Upper lobe of right lung (tissue), 1 donor: ENCODE results near the gene CLDN8. TPM values are rescaled to one million over a fixed set of nuclear protein-coding genes. Genes with fewer than 3 reads are reported as not detected.

Experiments used
- ATAC-seq: fragments of 200-7000 bp; cut with Tn5 transposase; one replicate; pipeline ENCODE4 v1.9.1; 2020; ENCODE audit warnings: mild to moderate bottlenecking, moderate library complexity
- DNase-seq: peaks from one replicate; pipeline ENCODE4 v3.0.0-alpha.2; 2020
- H3K27ac ChIP-seq: fragments of 200-600 bp; one replicate; pipeline ENCODE4 v1.8.0; 2022
- H3K27me3 ChIP-seq: fragments of 200-600 bp; one replicate; pipeline ENCODE4 v1.8.0; 2022; ENCODE audit warnings: mild to moderate bottlenecking
- H3K36me3 ChIP-seq: fragments of 200-600 bp; one replicate; pipeline ENCODE4 v1.8.0; 2022
- H3K4me1 ChIP-seq: fragments of 200-600 bp; one replicate; pipeline ENCODE4 v1.8.0; 2022
- H3K4me3 ChIP-seq: fragments of 200-600 bp; one replicate; pipeline ENCODE4 v1.8.0; 2022; ENCODE audit warnings: mild to moderate bottlenecking
- H3K9me3 ChIP-seq: fragments of 200-600 bp; one replicate; pipeline ENCODE4 v1.8.0; 2022
- CTCF ChIP-seq: fragments of 200-600 bp; IDR thresholded peaks from one replicate; pipeline ENCODE4 v1.8.0; 2022; ENCODE audit warnings: antibody characterized with exemption
- intact Hi-C: fragments of 100-400 bp; cut with DNase I; formaldehyde crosslinking; loops from one replicate; pipeline ENCODE4 v1.11.0; 2022
- total RNA-seq: library from RNA; stranded (reverse); fragmentation: NEBNext Ultra II Directional; extraction: Animal tissue kit (Norgen Biotek cat#: 25700); gene quantifications from one replicate; pipeline ENCODE4 v1.2.1, GENCODE V29; 2021
- donor health status: DM: no; HTN: yes; CAD: no; lungs with severe emphysema.

The CLDN8 gene
- total RNA-seq, 1 donor from 2014 or later = not detected

- H3K27ac ChIP-seq = no peak overlapping the region
- ATAC-seq = no peak
Observed at GRCh38 chr21:30223596-30223995, 7.7 kb upstream of the CLDN8 start.

GRCh38 chr21:30222724-30223123 lies 6.8 kb upstream of the CLDN8 start:
- ATAC-seq (no peak), DNase-seq (no peak)
- no peaks in the 10 kb centered on the region for H3K9me3 ChIP-seq
- TF ChIP-seq CTCF = no peak
- intact Hi-C loops = no loop called here
- peaks cover 8% of the 10 kb centered on the region for H3K4me1 ChIP-seq
- no peaks in the 10 kb centered on the region for H3K27me3 ChIP-seq
- no peak overlapping the region for H3K27ac ChIP-seq
- no peaks in the 10 kb centered on the region for H3K36me3 ChIP-seq
- no peak overlapping the region for H3K4me3 ChIP-seq

More at GRCh38 chr21:30223596-30223995, 7.7 kb upstream of the CLDN8 start:
- H3K9me3 ChIP-seq = no peaks in the 10 kb centered on the region
- H3K27me3 ChIP-seq = no peaks in the 10 kb centered on the region
- peaks cover 8% of the 10 kb centered on the region for H3K4me1 ChIP-seq
- H3K4me3 ChIP-seq = no peak overlapping the region
- no peak for TF ChIP-seq CTCF
- no peak for DNase-seq
- no peaks in the 10 kb centered on the region for H3K36me3 ChIP-seq
- intact Hi-C loops = no loop called here

- H3K9me3 ChIP-seq = no peaks in the 10 kb centered on the region
- H3K4me1 ChIP-seq = no peaks in the 10 kb centered on the region
- no peaks in the 10 kb centered on the region for H3K36me3 ChIP-seq
- ATAC-seq (no peak), DNase-seq (no peak)
- TF ChIP-seq CTCF = no peak
- H3K27me3 ChIP-seq = no peaks in the 10 kb centered on the region
- H3K27ac ChIP-seq = no peak overlapping the region
- intact Hi-C loops = no loop called here
- H3K4me3 ChIP-seq = no peak overlapping the region
Observed at GRCh38 chr21:30211071-30211470, 4.8 kb downstream of the CLDN8 start.

DNA sequence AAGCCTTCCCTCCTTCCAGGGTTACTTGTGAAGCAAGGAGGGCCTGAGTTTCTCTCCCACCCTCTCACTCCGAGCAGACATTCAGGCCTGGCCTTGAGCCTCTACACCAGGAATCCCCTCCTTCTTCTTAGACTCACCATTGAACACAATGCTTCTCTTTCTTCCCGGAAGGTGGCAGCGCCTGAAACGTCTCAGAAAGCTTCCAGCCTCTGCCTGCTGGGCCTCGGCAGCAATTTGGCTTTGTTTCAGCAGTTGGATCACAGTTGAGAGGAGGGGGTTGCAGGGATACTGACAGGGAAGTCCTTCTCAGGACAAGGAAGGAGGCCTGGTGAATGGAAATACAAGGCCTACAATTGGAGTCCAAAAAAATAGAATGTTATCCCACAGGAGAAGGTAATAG lies 6.3 kb downstream of the CLDN8 start:
- no peaks in the 10 kb centered on the region for H3K36me3 ChIP-seq
- H3K4me1 ChIP-seq = no peaks in the 10 kb centered on the region
- no peak for TF ChIP-seq CTCF
- H3K27me3 ChIP-seq = no peaks in the 10 kb centered on the region
- H3K4me3 ChIP-seq = no peak overlapping the region
- no peak overlapping the region for H3K27ac ChIP-seq
- no peak for ATAC-seq
- no peaks in the 10 kb centered on the region for H3K9me3 ChIP-seq
- no peak for DNase-seq
- intact Hi-C loops = no loop called here

DNA sequence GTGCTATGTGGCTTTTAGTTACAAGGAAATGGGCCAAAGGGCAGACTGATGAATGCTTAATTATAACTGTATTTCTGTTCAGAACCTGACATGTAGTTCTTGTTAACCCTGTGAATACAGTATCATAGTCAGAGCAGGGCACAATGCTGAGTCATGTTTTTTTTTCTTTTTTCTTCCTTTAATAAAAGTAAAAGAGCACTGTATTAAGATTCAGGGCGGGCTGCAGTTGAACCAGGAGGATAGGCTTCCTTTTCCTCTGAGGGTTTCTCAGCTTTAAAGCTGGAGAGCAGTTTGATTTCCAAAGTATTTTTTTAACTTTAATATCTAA lies 8.7 kb downstream of the CLDN8 start:
- no peak overlapping the region for H3K4me3 ChIP-seq
- intact Hi-C loops = no loop called here
- no peaks in the 10 kb centered on the region for H3K4me1 ChIP-seq
- no peak for TF ChIP-seq CTCF
- H3K27ac ChIP-seq = no peak overlapping the region
- no peaks in the 10 kb centered on the region for H3K27me3 ChIP-seq
- no peaks in the 10 kb centered on the region for H3K9me3 ChIP-seq
- DNase-seq (no peak), ATAC-seq (no peak)
- H3K36me3 ChIP-seq = no peaks in the 10 kb centered on the region

GRCh38 chr21:30206551-30207251 lies 9.2 kb downstream of the CLDN8 start:
- DNase-seq = no peak
- Histone ChIP-seq H3K4me1 (no peaks in the 10 kb centered on the region), H3K36me3 (no peaks in the 10 kb centered on the region), H3K9me3 (no peaks in the 10 kb centered on the region), H3K4me3 (no peak overlapping the region), H3K27ac (no peak overlapping the region), H3K27me3 (no peaks in the 10 kb centered on the region)
- intact Hi-C loops = no loop called here
- no peak for ATAC-seq
- no peak for TF ChIP-seq CTCF
